Subcutaneous adipose tissue (tissue), 4 donors: ENCODE data around the gene CDH4. TPM values are rescaled to one million over a fixed set of nuclear protein-coding genes. Genes with fewer than 3 reads are reported as not detected.

Experiments
- total RNA-seq, 4 donors: library from RNA; depleted of rRNA; stranded (reverse); fragments of >200 nt; gene quantifications; one replicate each; pipeline ENCODE4 v1.1.0, GENCODE V29; 2016
- TF ChIP-seq, protein P1 (sequence below): fragments of 450-650 bp; IDR thresholded peaks from one replicate; pipeline ENCODE4 v1.5.1; 2016; ENCODE audit warnings: low read depth, mild to moderate bottlenecking, control low read depth, antibody characterized with exemption, moderate library complexity

The CDH4 gene
- total RNA-seq, 4 donors from 2014 or later, result not detected

- TF ChIP-seq, protein P1, sequence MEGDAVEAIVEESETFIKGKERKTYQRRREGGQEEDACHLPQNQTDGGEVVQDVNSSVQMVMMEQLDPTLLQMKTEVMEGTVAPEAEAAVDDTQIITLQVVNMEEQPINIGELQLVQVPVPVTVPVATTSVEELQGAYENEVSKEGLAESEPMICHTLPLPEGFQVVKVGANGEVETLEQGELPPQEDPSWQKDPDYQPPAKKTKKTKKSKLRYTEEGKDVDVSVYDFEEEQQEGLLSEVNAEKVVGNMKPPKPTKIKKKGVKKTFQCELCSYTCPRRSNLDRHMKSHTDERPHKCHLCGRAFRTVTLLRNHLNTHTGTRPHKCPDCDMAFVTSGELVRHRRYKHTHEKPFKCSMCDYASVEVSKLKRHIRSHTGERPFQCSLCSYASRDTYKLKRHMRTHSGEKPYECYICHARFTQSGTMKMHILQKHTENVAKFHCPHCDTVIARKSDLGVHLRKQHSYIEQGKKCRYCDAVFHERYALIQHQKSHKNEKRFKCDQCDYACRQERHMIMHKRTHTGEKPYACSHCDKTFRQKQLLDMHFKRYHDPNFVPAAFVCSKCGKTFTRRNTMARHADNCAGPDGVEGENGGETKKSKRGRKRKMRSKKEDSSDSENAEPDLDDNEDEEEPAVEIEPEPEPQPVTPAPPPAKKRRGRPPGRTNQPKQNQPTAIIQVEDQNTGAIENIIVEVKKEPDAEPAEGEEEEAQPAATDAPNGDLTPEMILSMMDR, result no peak
These were observed 607.7 kb downstream of the CDH4 start for GRCh38 chr20:61859767-61860166.

DNA sequence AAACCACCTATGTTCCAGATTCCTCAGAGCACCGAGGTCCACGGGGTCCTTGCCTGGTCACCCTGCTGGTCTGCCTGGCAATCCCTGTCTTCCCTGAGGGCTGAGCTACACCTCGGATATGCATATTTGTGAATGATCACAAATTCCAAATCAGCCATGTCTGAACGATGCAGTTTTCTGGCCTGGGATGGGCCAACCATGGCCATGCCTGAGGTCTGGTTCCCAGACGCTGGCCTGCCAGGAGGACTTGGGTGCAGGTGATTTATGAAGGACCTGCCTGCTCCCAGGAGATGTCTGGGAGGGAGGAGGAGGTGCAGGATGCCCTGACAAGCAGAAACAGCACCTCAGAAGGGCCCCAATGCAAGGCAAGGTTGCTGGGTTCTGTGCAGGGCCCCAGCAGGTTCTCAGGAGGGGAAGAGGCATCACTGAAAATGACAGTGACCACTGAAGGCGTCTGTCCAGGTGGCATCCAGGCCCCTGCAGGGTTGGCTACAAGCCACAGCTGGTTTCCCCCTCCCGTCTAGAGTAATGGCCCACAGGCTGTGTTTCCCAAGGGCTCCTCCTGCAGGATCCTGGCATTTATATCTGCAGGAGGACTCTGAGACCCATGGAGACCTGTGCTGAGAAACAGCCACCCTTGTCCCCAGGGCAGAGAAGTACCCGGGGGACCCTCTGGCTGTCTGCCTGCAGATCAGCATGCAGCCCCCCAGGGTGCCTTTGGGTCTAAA is 608.4 kb downstream of the CDH4 start:
- TF ChIP-seq, protein P1, result no peak

GRCh38 chr20:61861054-61861841 is 609.2 kb downstream of the CDH4 start:
- TF ChIP-seq, protein P1, result no peak

- TF ChIP-seq, protein P1, result no peak
These were observed 609.8 kb downstream of the CDH4 start for GRCh38 chr20:61861858-61862257.

GRCh38 chr20:61862881-61863280 is 610.8 kb downstream of the CDH4 start:
- TF ChIP-seq, protein P1, result no peak

- TF ChIP-seq, protein P1, result no peak
These were observed 612.4 kb downstream of the CDH4 start for GRCh38 chr20:61864481-61864880.

GRCh38 chr20:61865353-61865752 is 613.3 kb downstream of the CDH4 start:
- TF ChIP-seq, protein P1, result no peak
